Muscle of leg (tissue), 11 donors: ENCODE results near the gene SLC25A36. TPM values are rescaled to one million over a fixed set of nuclear protein-coding genes. Genes with fewer than 3 reads are reported as not detected.
"Not testable (repeated sequence)": the region's sequence is repeated elsewhere in the genome, so short reads cannot be mapped to it uniquely, and the experiment has no call there.

Experiments
- DNase-seq: peaks from one replicate; pipeline ENCODE4 v3.0.0; 2013
- H3K27ac ChIP-seq: one replicate; pipeline ENCODE4 v1.5.1; 2013; ENCODE audit warnings: mild to moderate bottlenecking, low read length, control low read depth
- H3K27me3 ChIP-seq: one replicate; pipeline ENCODE4 v1.6.1; 2013; ENCODE audit warnings: low read length; ENCODE audit not compliant: control insufficient read depth, insufficient read depth
- H3K36me3 ChIP-seq: one replicate; pipeline ENCODE4 v1.6.1; 2013; ENCODE audit warnings: low read length; ENCODE audit not compliant: control insufficient read depth, insufficient read depth
- H3K4me1 ChIP-seq: one replicate; pipeline ENCODE4 v1.6.1; 2013; ENCODE audit warnings: low read length; ENCODE audit not compliant: control insufficient read depth, insufficient read depth
- H3K4me3 ChIP-seq: one replicate; pipeline ENCODE4 v1.5.1; 2013; ENCODE audit warnings: low read length, control low read depth
- H3K9me3 ChIP-seq: replicated peaks from 2 replicates; pipeline ENCODE4 v1.6.1; 2013; ENCODE audit warnings: low read depth, low read length; ENCODE audit not compliant: control insufficient read depth
- WGBS: methylation state at CpG from one replicate; pipeline ENCODE4 v1.1.5; 2013; ENCODE audit warnings: missing lambda C conversion rate; ENCODE audit not compliant: insufficient coverage; 5-methylcytosine and 5-hydroxymethylcytosine counted together
- polyA plus RNA-seq, 8 donors: library from polyadenylated mRNA; unstranded; fragments of 120-200 nt; gene quantifications; one replicate each; pipeline versions ENCODE4 v1.2.1 to v1.2.3, GENCODE V29; 2013; ENCODE audit warnings: inconsistent platforms in 1 of 8, low replicate concordance in 1 of 8; ENCODE audit not compliant: insufficient read length in 8 of 8, insufficient read depth in 1 of 8
- total RNA-seq: library from RNA; stranded (reverse); fragments of 120-200 nt; gene quantifications from one replicate; pipeline ENCODE4 v1.2.4, GENCODE V29; 2013

Gene SLC25A36
- total and polyA plus RNA-seq, 9 donors: 45.8 to 82.8 (median 66.1) TPM

DNA sequence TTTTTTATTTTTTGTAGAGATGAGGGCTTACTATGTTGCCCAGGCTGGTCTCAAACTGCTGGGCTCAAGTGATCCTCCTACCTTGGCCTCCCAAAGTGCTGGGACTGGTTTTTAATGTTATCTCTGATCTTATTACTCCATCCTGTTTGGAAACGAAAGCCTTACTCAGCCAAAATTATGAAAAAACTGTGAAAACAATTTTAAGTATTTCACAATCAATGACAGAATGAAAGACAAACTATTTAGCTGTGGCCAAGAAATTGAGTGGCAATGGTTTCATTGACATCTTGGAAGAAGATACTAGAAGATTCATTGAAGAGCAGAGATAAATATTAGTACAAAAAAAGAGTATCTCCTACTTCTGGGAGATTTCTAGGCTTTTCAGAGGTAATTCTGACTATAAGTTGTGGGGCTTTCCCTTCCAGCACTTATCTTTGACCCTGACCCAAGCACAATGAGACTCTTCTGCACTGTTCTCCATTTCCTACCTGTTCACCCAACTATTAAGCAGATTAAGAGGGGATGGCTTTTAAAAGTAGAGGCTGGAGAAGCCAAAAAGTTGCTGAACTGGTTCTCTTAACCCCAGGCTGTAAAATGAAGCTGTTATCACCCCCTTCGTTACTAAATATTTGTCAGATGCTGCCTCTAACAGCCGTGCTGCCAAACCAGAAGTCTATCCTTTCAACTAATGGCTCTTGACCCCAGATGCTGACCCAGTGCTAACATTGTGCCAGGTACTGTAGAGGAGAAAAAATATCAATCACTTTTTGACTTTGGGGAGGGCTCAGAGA is 14.2 kb upstream of the SLC25A36 start:
- Histone ChIP-seq H3K4me3 (no peak overlapping the region), H3K27ac (no peak overlapping the region), H3K4me1 (no peaks in the 10 kb centered on the region), H3K9me3 (no peaks in the 10 kb centered on the region), H3K27me3 (peaks cover 2% of the 10 kb centered on the region), H3K36me3 (no peaks in the 10 kb centered on the region)
- no peak for DNase-seq
- WGBS: 83% methylated on average over 1 of the region's 3 CpGs

DNA sequence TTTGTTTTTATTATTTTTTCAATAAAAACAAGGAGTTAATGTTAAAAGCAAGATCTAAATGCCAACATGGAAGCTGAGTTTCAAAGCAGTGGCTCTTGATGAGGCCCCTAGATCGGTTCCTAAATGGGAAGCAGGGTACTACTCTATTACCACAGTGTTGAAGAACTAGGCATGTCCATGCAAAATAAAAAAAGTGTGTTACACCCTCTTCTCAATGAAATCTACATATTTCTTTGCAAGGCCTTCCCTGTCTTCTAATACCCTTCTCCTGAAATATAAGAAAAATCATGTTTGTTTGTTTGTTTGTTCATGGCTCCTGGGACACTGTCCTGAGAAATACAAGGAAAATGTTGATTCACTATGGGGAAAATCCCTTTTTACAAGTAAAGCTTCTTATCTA is 12.2 kb upstream of the SLC25A36 start:
- H3K36me3 ChIP-seq: no peaks in the 10 kb centered on the region
- H3K4me3 ChIP-seq: no peak overlapping the region
- no peak for DNase-seq
- H3K27me3 ChIP-seq: peaks cover 4% of the 10 kb centered on the region
- H3K27ac ChIP-seq: no peak overlapping the region
- H3K9me3 ChIP-seq: no peaks in the 10 kb centered on the region
- no peaks in the 10 kb centered on the region for H3K4me1 ChIP-seq
- no CpG with 5 or more reads among the region's 1 CpG for WGBS

DNA sequence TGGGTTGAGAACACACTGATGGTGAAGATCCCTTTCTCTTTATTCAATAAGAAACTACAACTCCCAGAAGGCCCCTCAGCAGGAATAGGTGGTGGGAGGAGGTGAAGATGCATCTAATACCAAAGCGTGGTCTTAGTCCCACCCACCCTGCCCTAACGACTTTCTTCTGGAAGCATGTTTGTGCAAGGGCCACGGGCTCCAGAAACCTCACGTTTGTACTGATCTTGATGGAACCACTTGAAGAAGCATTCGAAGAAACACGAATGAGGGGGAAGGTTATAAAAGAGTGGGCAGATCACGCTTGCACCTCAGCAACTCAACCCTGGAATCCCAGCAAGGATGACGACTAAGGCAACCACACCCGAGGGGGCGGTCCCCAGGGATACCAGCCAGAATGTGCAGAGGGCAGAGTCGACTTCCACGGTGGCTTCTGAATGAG is 10.6 kb upstream of the SLC25A36 start:
- DNase-seq: no peak
- Histone ChIP-seq H3K27ac (no peak overlapping the region), H3K4me3 (no peak overlapping the region), H3K4me1 (no peaks in the 10 kb centered on the region), H3K36me3 (no peaks in the 10 kb centered on the region), H3K9me3 (no peaks in the 10 kb centered on the region), H3K27me3 (peaks cover 4% of the 10 kb centered on the region)
- 5% methylated on average over 8 of the region's 12 CpGs for whole genome bisulfite sequencing

- Histone ChIP-seq H3K27ac (no peak overlapping the region), H3K9me3 (no peaks in the 10 kb centered on the region), H3K27me3 (peaks cover 4% of the 10 kb centered on the region), H3K36me3 (no peaks in the 10 kb centered on the region), H3K4me3 (no peak overlapping the region), H3K4me1 (no peaks in the 10 kb centered on the region)
- DNase-seq: no peak
Observed at GRCh38 chr3:140931801-140932200, 9.8 kb upstream of the SLC25A36 start.

GRCh38 chr3:140933109-140933508 is 8.5 kb upstream of the SLC25A36 start:
- DNase-seq: no peak
- no peak overlapping the region for H3K27ac ChIP-seq
- H3K9me3 ChIP-seq: no peaks in the 10 kb centered on the region
- H3K27me3 ChIP-seq: peaks cover 4% of the 10 kb centered on the region
- no peak overlapping the region for H3K4me3 ChIP-seq
- 76% methylated on average over 6 of the region's 7 CpGs for WGBS
- H3K4me1 ChIP-seq: no peaks in the 10 kb centered on the region
- no peaks in the 10 kb centered on the region for H3K36me3 ChIP-seq

DNA sequence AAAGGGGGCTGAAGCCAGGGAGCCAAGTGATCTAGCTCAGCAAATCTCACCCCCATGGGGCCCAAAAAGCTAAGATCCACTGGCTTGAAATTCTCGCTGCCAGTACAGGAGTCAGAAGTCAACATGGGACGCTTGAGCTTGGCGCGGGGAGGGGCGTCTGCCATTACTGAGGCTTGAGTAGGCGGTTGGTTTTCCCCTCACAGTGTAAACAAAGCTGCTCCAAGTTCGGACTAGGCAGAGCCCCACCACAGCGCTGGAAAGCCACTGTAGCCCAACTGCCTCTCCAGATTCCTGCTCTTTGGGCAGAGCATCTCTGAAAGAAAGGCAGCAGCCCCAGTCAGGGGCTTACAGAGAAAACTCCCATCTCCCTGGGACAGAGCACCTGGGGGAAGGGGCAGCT is 8.1 kb upstream of the SLC25A36 start:
- Histone ChIP-seq H3K4me1 (no peaks in the 10 kb centered on the region), H3K27ac (no peak overlapping the region), H3K9me3 (no peaks in the 10 kb centered on the region), H3K27me3 (peaks cover 4% of the 10 kb centered on the region), H3K4me3 (no peak overlapping the region), H3K36me3 (no peaks in the 10 kb centered on the region)
- 79% methylated on average over 7 of the region's 8 CpGs for WGBS
- no peak for DNase-seq

- not testable (repeated sequence) for H3K4me3 ChIP-seq, H3K4me1 ChIP-seq, H3K27me3 ChIP-seq, H3K9me3 ChIP-seq, DNase-seq, H3K27ac ChIP-seq, H3K36me3 ChIP-seq
- no CpG with 5 or more reads among the region's 4 CpGs for WGBS
Observed at GRCh38 chr3:140939305-140939704, 2.3 kb upstream of the SLC25A36 start.

DNA sequence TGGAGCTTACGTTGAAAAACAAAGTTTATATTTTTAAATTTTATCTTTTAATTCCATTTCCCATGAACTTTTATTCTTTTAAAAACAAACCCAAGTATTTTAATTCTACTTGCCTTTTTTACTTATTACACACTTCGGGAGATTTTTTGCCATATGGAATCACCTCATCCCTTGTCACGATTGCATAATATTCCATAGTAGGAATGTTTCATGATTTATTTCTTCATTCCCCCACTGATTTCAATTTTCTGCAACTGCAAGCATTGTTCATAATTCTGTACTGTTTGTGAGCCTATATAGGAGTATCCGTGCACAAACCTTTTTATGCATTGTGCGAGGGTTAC is 574 bp upstream of the SLC25A36 start:
- H3K4me3 ChIP-seq: peak overlapping the region; percentile 97
- H3K36me3 ChIP-seq: no peaks in the 10 kb centered on the region
- no peaks in the 10 kb centered on the region for H3K4me1 ChIP-seq
- H3K27me3 ChIP-seq: no peaks in the 10 kb centered on the region
- H3K9me3 ChIP-seq: no peaks in the 10 kb centered on the region
- H3K27ac ChIP-seq: peak overlapping the region; percentile 100
- 0% methylated on average over 2 of the region's 5 CpGs for WGBS
- DNase-seq: no peak

DNA sequence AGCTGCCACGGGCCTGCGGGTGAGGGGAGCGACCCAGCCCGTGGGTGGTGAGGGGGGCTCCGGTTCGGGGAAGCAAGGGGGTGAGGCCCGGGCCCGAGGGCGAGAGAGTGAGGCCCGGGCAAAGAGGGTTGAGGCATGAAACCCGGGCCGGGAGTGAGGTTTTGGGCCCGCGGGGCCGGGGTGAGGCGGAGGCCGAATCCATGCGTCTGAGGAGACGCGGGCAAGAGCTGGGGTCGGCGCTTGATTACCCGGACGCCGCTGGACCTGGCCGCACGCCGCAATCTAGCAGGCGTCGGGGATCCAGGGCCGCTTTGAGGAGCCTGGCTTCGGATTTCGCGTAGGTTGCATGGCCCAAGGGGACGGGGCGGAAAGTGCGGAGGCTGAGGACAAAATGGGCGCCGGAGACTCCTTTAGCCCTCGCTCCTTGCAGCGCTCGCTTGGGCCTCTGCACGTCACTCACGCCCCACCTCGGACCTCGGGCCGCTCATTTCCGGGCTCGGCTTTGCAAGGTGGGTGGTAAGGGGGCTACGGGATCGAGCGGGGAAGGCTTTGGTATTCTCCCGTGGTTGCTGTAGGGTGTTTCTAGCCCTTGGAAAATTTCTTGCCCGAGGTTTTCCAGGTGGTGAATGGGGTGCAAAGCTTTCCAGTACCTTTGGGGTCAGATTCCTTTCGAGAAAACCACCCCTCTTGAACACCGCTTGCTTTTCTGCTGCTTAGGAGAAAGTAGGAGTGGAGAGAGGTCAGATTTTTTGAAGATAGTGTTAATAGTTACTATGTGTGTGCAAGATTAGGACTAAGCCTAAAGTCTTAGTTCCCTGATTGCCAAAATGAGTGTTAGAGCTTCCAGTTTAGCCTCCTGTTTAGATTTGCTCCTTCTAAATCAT is 827 bp downstream of the SLC25A36 start:
- DNase-seq: peak; percentile 85
- H3K27me3 ChIP-seq: no peaks in the 10 kb centered on the region
- WGBS: under 1% methylated on average over 51 of the region's 56 CpGs
- peak overlapping the region; percentile 97 for H3K4me3 ChIP-seq
- H3K9me3 ChIP-seq: no peaks in the 10 kb centered on the region
- peaks cover 2% of the 10 kb centered on the region for H3K36me3 ChIP-seq
- peak overlapping the region; percentile 100 for H3K27ac ChIP-seq
- no peaks in the 10 kb centered on the region for H3K4me1 ChIP-seq

GRCh38 chr3:140943781-140944552 is 2.3 kb downstream of the SLC25A36 start:
- Histone ChIP-seq H3K4me1 (no peaks in the 10 kb centered on the region), H3K27me3 (no peaks in the 10 kb centered on the region), H3K36me3 (peaks cover 2% of the 10 kb centered on the region), H3K9me3 (no peaks in the 10 kb centered on the region), H3K4me3 (no peak overlapping the region), H3K27ac (no peak overlapping the region)
- DNase-seq: no peak
- WGBS: no CpG with 5 or more reads among the region's 5 CpGs
